ENCODE results near the gene PERP. TPM values are rescaled to one million over a fixed set of nuclear protein-coding genes. Genes with fewer than 3 reads are reported as not detected.
A peak's percentile ranks its signal among the peaks of the same experiment; 100 is the strongest.

The PERP gene
- 1 to 10 TPM in 1 of 3 donors, under 1 TPM in 1, not detected in 1; 0.05 to 1.6 TPM for total RNA-seq
- total RNA-seq (2013), result 1.2 TPM

DNA sequence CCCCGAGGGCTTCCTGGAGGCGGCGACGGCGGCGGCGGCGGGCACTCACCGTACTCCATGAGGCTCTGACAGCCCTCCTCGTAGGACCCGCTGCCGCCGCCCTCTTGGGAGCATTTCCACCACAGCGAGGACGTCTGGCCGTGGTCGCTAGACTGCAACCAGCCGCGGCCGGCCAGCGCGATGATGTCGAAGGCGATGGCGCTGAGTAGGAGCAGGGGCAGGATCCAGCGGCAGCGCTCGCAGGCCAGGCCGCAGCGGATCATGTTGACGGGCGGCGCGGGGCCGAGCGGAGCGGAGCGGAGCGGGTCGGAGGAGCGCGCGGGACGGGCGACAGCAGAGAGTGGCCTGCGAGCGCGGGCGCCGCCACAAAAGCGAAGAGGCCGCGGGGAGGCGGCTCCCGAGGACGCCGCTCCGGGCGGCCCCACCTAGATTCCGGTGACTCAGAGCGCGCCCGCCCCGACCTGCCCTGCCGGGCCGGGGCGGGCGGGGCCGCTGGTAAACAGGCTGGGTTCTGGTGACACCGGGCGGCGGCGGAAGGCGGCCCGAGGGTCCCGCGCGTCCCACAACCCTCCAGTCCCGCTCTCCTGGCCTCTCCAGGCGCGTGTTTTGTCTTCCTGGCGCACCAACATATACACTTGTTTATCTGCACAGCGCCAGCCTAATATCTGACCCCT lies at the start of gene PERP:
Gene PERP, minus strand, starts transcription at position 342 of the 674 bp plus-strand sequence. Its CDS starts 79 bp downstream, at position 263.
- peak; percentile 55 to 76 for DNase-seq
- Mint-ChIP-seq H3K27me3 (ENCODE audit: low read depth in 2 of 2) (peaks cover 45 to 55% of the 10 kb centered on the region in 2 donors), H3K9me3 (no peaks in the 10 kb centered on the region), H3K36me3 (no peaks in the 10 kb centered on the region), H3K27ac (peak within 1 kb of the TSS in 1 of 2 donors; percentile 91), H3K4me3 (peak within 1 kb of the TSS; percentile 82), H3K4me1 (peaks cover 8 to 23% of the 10 kb centered on the region in 2 donors)
- Histone ChIP-seq H3K36me3 (ENCODE audit: control insufficient read depth, insufficient read depth, low read length) (no peaks in the 10 kb centered on the region), H3K4me1 (ENCODE audit: control insufficient read depth, insufficient read depth, low read length) (peaks cover 13% of the 10 kb centered on the region), H3K27ac (ENCODE audit: low read length) (no peak within 1 kb of the TSS), H3K9me3 (ENCODE audit: control insufficient read depth, insufficient read depth, low read length) (no peaks in the 10 kb centered on the region), H3K4me3 (ENCODE audit: low read length) (peak within 1 kb of the TSS; percentile 44), H3K27me3 (ENCODE audit: control insufficient read depth, insufficient read depth, low read length) (peaks cover 34% of the 10 kb centered on the region)
- peak; percentile 82 to 89 (median 84) for ATAC-seq
- WGBS (ENCODE audit: insufficient coverage), result under 1% methylated on average over 83 of the region's 83 CpGs
- TF ChIP-seq CTCF (IDR thresholded peaks at IDR 0.05), result no peak
- intact Hi-C loops (cut with micrococcal nuclease), result loop anchor here (5.0 to 10.0 kb wide), 2 partner anchors 240 to 442 kb away; partner anchors contain the start of gene TNFAIP3

GRCh38 chr6:138155443-138155842 lies 48.2 kb upstream of the PERP start:
- peaks cover 6% of the 10 kb centered on the region for H3K27me3 ChIP-seq (ENCODE audit: control insufficient read depth, insufficient read depth, low read length)
- ATAC-seq (no peak), DNase-seq (no peak)
- Mint-ChIP-seq H3K4me3 (no peak overlapping the region), H3K27ac (no peak overlapping the region), H3K9me3 (peaks cover 0 to 4% of the 10 kb centered on the region in 2 donors), H3K36me3 (peaks cover 8% of the 10 kb centered on the region), H3K27me3 (ENCODE audit: low read depth in 2 of 2) (peaks cover 30 to 48% of the 10 kb centered on the region in 2 donors), H3K4me1 (no peaks in the 10 kb centered on the region)
- TF ChIP-seq CTCF (IDR thresholded peaks at IDR 0.05), result no peak
- WGBS (ENCODE audit: insufficient coverage), result 100% methylated on average over 1 of the region's 1 CpG
- no peaks in the 10 kb centered on the region for H3K36me3 ChIP-seq (ENCODE audit: control insufficient read depth, insufficient read depth, low read length)
- no peak overlapping the region for H3K4me3 ChIP-seq (ENCODE audit: low read length)
- H3K27ac ChIP-seq (ENCODE audit: low read length), result no peak overlapping the region
- H3K9me3 ChIP-seq (ENCODE audit: control insufficient read depth, insufficient read depth, low read length), result no peaks in the 10 kb centered on the region
- H3K4me1 ChIP-seq (ENCODE audit: control insufficient read depth, insufficient read depth, low read length), result no peaks in the 10 kb centered on the region
- intact Hi-C loops (cut with micrococcal nuclease), result no loop called here

- no peak overlapping the region for H3K4me3 Mint-ChIP-seq
- no peaks in the 10 kb centered on the region for H3K36me3 Mint-ChIP-seq
- H3K27me3 Mint-ChIP-seq (ENCODE audit: low read depth in 2 of 2), result peaks cover 28 to 49% of the 10 kb centered on the region in 2 donors
- Histone ChIP-seq H3K9me3 (ENCODE audit: control insufficient read depth, insufficient read depth, low read length) (no peaks in the 10 kb centered on the region), H3K27ac (ENCODE audit: low read length) (no peak overlapping the region), H3K4me1 (ENCODE audit: control insufficient read depth, insufficient read depth, low read length) (no peaks in the 10 kb centered on the region), H3K36me3 (ENCODE audit: control insufficient read depth, insufficient read depth, low read length) (no peaks in the 10 kb centered on the region), H3K27me3 (ENCODE audit: control insufficient read depth, insufficient read depth, low read length) (peaks cover 7% of the 10 kb centered on the region), H3K4me3 (ENCODE audit: low read length) (no peak overlapping the region)
- WGBS (ENCODE audit: insufficient coverage), result 86% methylated on average over 5 of the region's 5 CpGs
- DNase-seq (no peak), ATAC-seq (no peak)
- intact Hi-C loops (cut with micrococcal nuclease), result no loop called here
- no peak overlapping the region for H3K27ac Mint-ChIP-seq
- no peak for TF ChIP-seq CTCF (IDR thresholded peaks at IDR 0.05)
- no peaks in the 10 kb centered on the region for H3K9me3 Mint-ChIP-seq
- no peaks in the 10 kb centered on the region for H3K4me1 Mint-ChIP-seq
These were observed 39.3 kb upstream of the PERP start for GRCh38 chr6:138146544-138146943.
